Inferior parietal cortex (tissue), 1 donor: Measurements from ENCODE around the gene GSTM1.

Experiments
- DNase-seq: peaks from one replicate; pipeline ENCODE4 v3.0.0-alpha.2; 2016; ENCODE audit errors: extremely low spot score

The GSTM1 gene

DNA sequence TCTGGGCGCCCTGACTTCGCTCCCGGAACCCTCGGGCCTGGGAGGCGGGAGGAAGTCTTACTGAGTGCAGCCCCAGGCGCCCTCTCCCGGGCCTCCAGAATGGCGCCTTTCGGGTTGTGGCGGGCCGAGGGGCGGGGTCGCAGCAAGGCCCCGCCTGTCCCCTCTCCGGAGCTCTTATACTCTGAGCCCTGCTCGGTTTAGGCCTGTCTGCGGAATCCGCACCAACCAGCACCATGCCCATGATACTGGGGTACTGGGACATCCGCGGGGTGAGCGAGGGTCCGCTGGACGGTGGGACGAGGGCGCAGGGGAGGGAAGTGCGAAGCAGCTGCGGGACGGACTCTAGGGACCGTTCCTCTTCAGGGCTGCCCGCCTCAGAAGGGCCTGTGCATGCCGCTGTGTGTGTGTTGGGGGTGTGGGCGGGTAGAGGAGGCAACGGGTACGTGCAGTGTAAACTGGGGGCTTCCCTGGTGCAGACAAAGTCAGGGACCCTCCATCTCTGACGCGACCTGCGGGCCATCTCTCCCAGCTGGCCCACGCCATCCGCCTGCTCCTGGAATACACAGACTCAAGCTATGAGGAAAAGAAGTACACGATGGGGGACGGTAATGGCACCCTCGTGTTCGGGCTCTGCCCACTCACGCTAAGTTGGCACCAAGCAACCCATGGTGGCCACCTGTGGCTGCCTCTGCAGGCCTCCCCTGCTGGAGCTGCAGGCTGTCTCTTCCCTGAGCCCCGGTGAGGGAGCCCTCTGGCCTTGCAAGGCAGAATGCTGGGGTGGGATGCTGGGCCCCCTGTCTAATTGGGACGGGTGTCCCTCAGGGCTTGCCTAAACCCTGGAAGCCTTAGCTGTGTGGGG is at the start of gene GSTM1:
TSS of gene GSTM1 (plus strand) at position 177 of the 859 bp plus-strand sequence. CDS start at position 234, 57 bp downstream.
- no peak for DNase-seq

DNA sequence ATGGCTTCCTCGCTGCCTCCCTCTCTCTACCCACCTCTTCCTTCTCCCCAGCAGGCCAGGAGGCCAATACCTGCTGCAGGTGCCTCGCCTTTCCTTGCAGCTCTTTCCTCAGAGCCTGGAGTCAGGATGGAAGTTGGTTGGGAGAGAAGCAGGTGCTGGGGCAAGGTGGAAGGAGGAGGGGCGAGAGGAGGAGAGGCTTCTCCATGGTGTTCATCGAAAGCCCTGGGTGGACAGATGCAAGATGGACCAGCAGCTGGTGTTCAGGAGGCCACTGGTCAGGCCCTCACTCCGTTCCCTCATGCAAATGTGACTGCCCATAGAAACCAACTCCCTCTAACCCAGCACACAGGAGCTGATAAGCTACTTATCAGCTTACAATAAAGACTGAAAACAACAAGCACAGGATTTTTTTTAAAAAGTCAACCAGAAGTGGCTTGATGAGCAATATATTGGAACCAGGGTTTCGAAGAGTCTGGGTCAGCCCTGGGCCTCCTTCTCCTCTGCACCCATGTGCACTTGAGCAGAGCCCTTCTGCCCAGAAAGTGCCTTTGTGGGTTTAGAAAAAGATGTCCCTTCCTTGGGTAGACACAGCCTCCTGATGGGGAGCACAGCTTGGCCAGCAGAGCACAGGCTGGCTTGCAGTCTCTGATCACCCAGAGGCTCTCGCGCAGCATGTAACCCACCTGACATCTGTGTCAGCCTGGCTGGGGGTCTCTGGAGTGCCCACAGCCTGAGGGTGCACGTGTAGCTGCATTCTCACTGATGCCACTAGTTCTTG is 48.4 kb upstream of the GSTM1 start:
- no peak for DNase-seq

DNA sequence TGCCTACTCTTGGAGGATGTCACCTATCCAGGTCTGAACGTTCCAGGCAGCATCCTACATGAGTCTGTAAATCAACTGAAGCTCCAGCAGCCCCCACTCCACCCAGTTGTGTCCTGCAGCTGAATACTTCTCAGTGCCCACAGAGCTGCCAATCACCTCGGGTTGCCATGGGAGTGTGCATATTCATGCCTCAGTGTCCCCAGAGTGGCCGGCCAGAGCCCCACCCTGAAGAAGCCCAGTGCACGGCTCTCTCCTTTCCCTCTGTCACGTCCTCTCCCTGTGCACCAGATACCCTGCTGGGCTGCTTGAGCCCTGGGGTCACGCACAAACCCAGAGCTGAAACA is 47.8 kb upstream of the GSTM1 start:
- DNase-seq: no peak

DNA sequence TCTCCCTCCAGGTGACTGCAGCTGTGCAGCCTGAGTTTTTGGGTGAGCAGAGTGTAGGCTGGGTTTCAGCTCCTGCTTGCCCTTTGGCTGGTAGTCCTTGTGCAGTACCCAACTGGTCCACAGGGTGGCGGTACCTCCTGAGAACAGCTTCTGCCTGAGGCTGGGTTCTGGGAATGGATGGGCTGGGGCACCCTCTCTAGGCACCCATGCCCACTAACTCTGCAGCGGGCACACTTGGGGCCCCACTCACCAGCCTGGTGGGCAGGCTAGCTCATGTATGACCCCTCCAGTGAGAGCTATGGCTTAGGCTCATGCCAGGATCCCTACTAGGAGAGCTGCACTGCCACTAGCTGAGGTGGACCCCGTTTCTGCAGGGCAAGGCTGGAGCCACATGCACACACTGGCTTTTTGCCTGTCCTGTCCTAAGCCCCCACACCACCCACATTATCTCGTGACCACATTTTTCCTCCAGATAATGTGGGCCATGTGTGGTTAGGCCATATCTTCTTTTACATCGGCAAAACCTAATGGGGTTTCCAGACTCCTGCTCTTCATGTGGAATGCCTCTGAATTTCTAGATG is 47.2 kb upstream of the GSTM1 start:
- DNase-seq: peak; percentile 89

DNA sequence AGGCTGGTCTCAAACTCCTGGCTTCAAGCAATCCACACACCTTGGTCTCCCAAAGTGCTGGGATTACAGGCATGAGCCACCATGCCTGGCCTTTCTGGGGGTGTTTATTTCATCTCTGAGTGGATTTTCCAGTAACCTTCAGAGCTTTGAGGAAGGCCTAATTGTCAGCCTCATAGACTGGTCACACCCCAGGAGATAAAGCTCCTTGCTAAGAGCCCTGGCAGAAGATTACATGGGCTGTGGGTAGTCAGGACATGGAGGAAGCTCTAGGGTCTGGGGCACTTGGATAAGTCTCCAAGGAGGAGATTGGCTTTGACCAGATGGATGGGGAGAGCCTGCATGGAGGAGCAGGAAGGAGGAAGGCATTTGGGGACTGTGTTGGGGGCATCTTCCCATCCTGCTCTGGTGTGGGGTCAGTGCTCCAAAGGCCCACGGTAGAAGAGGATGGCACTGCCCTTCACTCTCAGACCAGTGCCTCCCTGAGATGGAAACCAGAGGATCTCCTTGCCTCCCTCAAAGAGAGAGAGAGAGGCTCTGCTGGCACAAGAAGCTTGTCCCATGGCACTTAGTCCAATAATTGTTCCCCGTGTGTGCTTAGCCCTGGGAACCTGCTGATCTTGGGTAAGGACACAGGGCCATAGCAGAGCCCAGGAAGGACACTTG is 46.4 kb upstream of the GSTM1 start:
- DNase-seq: no peak

DNA sequence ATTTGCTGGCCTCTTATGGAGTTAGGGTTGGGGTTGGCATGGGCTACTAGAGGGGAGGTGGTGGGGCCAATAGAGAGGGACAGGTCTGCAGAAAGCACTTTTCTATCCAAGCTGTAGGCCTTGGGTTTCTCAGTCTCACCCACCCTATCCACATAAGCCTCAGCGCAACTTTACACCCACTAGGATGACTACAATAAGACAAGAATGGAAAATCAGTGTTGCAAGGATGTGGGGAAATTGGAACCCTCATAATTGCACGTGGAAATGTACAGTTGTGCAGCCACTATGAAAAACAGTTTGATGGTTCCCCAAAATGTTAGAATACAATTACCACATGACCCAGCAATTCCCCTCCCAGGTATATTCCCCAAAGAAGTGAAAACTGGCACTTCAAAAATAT is 45.8 kb upstream of the GSTM1 start:
- DNase-seq: no peak

DNA sequence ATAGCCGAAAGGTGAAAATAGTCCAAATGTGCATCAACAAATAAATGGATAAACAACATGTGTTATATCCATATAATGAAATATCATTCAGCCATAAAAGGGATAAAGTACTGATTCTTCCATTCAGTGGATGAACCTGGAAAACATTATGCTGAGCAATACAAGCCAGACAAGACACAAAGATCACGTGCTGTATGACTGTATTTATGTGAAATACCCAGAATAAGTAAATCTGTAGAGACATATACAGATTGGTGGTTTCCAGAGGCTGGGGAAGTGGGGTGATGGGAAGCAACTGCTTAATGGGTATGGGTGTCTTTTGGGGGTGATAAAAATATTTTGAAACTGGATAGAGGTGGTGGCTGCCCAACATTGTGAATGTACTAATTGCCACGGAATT is 45.0 kb upstream of the GSTM1 start:
- no peak for DNase-seq

DNA sequence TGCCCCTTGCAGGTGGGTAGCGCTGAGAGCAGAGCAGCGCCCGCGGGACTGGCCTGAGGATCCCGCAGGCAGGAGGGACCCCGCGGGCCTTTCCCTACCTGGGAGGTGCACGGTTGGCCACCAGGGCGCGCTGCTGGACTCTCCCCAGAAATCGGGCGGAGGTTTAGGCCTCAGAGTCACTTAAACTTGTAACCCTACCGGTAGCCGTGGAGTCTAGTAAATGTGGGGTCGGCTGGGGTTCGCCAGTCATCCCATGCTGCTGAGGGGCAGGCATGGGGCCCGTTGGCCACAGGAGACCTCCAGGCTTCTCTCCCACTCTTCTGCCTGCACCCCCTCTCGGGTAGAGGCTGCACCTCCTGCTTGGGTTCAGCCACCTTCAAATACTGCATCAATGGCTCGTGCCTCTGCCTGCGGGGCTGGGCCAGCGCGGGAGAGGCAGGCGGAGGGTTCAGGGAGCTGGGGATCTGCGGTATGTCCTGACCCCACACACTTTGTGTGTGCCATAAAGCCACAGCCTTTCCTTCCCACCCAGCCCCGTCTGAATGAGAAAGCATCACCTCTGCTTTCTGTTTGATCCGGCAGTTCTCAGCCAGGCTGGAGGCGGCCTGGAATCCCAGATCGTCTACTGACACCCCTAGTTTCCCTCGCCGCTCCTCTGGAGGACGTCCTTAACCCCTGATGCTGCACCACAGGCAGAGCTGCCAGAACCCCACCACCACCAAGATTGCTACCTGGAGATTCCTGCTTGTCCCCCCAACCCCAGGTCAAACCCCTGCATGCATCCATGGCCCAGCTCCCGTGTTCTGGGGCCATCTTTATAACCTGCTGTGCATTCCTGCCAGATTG is 44.0 kb upstream of the GSTM1 start:
- DNase-seq: peak; percentile 64

DNA sequence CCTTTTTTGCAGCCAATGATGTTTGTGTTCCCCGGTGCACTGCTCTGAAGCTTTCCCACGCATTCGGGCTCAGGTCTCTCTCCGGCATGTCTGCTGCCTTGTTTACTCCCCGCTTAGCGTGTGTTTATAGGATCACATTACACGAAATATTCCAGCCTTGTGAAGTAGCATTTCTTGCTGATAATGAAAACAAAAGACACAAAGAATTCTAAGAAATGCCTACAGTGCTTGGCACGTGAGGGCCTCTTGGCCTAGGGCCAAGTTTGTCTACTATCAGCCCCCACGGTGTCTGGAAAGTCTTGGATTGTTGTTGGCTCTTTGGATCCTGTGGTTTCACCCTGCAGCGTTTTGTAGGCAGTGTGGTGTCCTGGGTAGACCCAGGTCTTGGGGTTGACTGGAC is 42.9 kb upstream of the GSTM1 start:
- DNase-seq: no peak

DNA sequence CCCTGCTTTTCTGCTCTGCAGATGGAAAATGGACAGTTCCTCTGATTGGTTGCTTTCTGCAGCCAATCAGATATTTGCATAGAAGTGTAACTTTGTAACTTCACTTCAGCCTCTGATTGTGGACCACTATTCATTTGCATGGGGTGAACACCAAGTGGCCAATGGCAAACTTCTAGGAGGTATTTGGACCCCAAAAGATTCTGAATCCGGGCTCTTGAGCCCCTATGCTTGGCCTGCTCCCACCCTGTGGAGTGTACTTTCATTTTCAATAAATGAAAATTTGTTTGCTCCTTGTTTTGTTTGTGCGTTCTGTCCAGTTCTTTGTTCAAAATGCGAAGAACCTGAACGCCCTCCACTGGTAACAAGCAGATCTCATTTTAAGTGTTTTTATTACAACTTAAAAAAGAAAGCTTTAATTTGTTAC is 38.1 kb upstream of the GSTM1 start:
- DNase-seq: peak; percentile 51

DNA sequence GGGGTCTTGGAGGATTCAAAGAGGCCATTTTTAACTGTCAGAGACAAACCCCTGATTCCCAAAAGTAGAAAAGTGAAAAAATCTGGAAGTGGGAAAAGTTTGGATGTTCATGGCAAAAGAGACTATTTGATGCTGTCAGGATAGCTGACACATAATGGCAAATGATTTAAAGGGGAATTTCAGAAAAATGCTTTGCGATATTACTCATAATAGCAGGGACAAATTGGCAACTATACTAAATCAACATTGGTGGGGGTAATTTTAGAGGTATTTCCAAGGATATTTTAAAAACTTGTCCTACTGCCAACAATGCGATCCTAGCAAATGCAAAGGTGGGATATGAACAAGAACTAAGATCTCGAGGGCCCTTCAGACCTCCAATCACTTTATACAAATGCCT is 37.0 kb upstream of the GSTM1 start:
- no peak for DNase-seq

DNA sequence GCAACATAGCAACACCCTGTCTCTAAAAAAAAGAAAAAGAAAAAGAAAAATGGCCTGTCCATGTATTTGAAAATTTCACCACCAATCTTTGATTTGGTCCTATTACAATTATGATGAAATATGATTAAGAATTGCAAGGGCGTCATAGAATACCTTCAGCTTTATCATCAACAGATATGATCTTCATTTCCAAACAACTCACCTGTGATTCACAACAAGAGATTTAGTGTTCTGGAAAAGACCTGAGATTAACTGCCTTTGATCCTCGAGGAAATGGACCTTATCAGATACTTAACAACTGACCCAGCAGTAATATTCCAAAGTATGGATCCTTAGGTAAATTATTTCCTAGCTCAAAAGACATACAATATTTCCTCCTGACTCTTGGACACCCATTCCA is 35.2 kb upstream of the GSTM1 start:
- no peak for DNase-seq

DNA sequence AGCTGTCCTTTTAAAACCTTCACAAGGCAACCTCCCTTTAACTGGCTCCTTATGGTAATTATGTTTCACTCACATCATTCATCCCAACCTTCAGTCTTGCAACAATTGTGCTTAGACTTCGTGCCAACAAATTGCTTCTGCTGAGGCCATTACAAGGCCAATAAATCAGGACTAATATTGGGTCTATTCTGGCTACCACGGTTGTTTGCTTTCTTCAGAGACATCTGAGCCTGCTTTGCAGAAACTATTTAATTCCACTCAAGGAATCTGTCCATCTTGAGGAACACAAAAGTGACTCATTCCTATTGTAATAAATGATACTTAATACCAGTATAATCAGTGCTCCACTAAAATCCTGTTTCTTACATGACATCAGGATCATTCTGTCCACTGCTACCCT is 34.3 kb upstream of the GSTM1 start:
- no peak for DNase-seq

DNA sequence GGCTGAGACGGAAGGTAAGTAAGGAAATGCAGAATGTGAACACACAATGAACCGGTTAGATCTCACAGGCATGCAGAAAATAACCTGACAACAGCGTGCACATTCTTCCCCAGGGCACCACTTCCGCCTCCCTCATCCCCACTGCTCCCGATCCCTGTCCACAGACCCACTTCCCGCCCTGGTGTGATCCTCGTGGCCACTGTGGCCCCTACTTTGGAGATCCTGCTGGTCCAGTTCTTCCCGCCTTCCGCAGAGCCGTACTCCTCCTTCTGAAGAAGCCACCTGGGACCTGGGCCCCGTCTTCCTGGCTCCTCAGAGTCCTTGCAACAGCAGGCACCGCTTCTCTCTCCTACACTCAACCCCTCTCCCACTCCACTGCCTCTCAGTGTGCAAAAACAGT is 33.1 kb upstream of the GSTM1 start:
- no peak for DNase-seq

DNA sequence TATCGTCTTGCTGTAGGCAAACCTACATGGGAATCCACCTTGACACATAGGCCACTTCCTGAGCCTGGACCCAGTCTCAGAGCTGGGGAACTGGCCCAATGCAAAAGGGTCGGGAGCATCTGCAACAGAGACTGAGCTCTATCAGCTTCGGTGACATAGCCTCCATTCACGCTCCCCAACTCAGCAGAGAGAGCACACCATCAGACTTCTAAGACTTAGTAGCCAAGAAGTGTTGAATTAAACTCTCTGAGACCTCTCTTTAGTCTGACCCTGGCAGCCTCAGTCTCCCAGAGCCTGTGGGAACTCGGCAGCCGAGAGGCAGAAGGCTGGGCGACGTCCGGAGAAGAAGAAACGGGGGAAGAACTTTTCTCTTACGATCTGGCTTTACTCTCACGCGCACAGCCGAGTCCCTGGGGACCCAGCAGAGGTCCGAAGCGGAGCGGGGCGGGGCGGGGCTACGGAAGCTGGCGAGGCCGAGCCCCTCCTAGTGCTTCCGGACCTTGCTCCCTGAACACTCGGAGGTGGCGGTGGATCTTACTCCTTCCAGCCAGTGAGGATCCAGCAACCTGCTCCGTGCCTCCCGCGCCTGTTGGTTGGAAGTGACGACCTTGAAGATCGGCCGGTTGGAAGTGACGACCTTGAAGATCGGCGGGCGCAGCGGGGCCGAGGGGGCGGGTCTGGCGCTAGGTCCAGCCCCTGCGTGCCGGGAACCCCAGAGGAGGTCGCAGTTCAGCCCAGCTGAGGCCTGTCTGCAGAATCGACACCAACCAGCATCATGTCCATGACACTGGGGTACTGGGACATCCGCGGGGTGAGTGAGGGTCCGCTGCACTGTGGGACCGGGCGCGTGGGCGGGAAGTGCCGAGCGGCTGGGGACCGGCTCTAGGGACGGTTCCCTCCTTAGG is 31.8 kb upstream of the GSTM1 start, which contains the start of gene GSTM4:
TSS of gene GSTM4 (plus strand) at position 485 of the 905 bp plus-strand sequence. CDS start at position 776, 291 bp downstream.
- peak; percentile 69 for DNase-seq

DNA sequence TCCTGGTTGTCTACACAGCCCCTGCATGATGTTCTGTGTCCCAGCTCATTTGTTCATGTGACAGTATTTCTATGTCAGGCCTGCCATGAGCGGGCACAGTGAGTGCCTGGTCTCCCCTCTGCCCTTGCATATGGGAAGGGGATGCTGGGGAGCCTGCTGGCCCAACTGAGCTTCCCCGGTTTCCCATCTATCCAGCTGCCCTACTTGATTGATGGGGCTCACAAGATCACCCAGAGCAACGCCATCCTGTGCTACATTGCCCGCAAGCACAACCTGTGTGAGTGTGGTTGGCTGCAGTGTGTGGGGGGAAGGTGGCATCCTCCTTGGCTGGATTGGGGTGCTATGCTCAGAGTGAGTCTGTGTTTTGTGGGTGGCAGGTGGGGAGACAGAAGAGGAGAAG is 30.2 kb upstream of the GSTM1 start:
- no peak for DNase-seq

DNA sequence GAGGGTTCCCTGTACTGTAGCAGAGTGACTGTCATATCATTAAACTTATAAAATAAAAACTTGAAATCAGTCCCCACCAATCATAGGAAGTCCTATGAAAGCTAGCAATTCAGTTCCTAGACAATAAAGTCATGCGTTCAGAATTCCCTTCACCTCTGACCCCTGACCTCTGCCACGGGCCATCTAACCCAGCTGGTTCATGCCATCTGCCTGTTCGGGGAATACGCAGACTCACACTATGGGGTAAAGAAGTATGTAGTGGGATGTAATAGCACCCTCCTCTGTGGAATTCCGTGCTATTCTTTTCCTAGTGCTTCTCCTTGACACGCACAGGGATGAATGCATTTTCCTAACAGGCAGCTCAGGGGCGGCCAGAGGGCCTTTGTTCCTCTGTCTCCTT is 29.6 kb upstream of the GSTM1 start:
- no peak for DNase-seq

DNA sequence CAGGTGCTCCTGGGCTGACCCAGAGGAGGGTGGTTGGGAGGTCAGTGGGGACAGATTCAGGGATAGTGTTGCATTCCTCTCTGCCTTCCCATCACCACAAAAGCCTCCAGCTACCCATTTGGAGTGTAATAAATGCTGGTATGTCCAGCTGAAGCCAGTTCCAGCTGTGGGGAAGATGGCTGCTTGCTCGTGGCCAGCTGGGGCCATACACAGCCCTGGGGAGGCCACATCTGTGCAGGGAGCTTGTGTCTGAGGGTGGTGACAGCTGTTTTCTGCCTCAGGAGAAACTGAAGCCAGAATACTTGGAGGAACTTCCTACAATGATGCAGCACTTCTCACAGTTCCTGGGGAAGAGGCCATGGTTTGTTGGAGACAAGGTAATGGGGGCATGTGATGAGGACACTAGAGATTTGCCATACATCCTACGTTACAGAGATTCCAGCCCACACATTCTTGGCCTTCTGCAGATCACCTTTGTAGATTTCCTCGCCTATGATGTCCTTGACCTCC is 29.0 kb upstream of the GSTM1 start:
- no peak for DNase-seq

DNA sequence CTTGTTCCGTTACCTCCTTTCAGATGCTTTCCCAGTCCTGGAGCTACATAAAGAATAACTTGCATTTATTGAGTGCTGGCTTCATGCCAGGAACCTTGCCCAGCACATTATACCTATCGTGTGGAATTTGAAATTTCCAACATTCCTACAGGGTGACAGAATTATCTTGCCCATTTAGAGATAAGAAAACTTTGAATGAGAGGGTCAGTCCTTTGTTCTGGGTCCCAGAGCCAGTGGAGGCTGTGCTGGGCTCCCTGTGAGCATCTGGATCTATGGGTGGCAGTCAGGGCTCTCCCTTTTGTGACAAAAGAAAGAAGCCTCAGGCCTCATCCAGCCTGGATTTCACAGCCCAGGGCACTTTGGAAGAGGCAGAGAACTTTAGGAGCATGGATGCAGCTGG is 28.5 kb upstream of the GSTM1 start:
- no peak for DNase-seq
